ENCODE results near the gene RASD1.

RASD1 gene

GRCh38 chr17:17537311-17538099, 41.3 kb upstream of the RASD1 start:
- H2AFZ ChIP-seq (ENCODE audit: low read length), result no peak overlapping the region
- H3K9ac ChIP-seq (ENCODE audit: low read length), result no peak overlapping the region
- no peaks in the 10 kb centered on the region for H3K27me3 ChIP-seq (replicated peaks; ENCODE audit: insufficient read depth, low read length)
- H3K4me1 ChIP-seq (ENCODE audit: low read length), result no peaks in the 10 kb centered on the region
- H3K4me2 ChIP-seq (ENCODE audit: low read depth, low read length), result no peak overlapping the region
- no peak overlapping the region for H3K4me3 ChIP-seq (ENCODE audit: low read length)
- no peaks in the 10 kb centered on the region for H3K9me3 ChIP-seq (replicated peaks; ENCODE audit: insufficient read depth, low read length)
- H3K27ac ChIP-seq (ENCODE audit: low read length), result no peak overlapping the region
- H4K20me1 ChIP-seq (ENCODE audit: insufficient read depth, low read length), result no peaks in the 10 kb centered on the region
- no peak for DNase-seq
- no peaks in the 10 kb centered on the region for H3F3A ChIP-seq (ENCODE audit: insufficient read depth, low read length)
- TF ChIP-seq EZH2phosphoT487 (IDR thresholded peaks at IDR 0.05; ENCODE audit: low read length) (no peak), EZH2 (optimal IDR thresholded peaks at IDR 0.05; ENCODE audit: low read depth, low read length) (no peak)
- TF ChIP-seq, protein P1, sequence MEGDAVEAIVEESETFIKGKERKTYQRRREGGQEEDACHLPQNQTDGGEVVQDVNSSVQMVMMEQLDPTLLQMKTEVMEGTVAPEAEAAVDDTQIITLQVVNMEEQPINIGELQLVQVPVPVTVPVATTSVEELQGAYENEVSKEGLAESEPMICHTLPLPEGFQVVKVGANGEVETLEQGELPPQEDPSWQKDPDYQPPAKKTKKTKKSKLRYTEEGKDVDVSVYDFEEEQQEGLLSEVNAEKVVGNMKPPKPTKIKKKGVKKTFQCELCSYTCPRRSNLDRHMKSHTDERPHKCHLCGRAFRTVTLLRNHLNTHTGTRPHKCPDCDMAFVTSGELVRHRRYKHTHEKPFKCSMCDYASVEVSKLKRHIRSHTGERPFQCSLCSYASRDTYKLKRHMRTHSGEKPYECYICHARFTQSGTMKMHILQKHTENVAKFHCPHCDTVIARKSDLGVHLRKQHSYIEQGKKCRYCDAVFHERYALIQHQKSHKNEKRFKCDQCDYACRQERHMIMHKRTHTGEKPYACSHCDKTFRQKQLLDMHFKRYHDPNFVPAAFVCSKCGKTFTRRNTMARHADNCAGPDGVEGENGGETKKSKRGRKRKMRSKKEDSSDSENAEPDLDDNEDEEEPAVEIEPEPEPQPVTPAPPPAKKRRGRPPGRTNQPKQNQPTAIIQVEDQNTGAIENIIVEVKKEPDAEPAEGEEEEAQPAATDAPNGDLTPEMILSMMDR (IDR thresholded peaks at IDR 0.05; ENCODE audit: low read length), result no peak
- no peaks in the 10 kb centered on the region for H3K9me2 ChIP-seq (replicated peaks; ENCODE audit: insufficient read depth, low read length)
- no peaks in the 10 kb centered on the region for H3K79me2 ChIP-seq (ENCODE audit: low read length)
- H3K36me3 ChIP-seq (replicated peaks; ENCODE audit: insufficient read depth, low read length), result no peaks in the 10 kb centered on the region

DNA sequence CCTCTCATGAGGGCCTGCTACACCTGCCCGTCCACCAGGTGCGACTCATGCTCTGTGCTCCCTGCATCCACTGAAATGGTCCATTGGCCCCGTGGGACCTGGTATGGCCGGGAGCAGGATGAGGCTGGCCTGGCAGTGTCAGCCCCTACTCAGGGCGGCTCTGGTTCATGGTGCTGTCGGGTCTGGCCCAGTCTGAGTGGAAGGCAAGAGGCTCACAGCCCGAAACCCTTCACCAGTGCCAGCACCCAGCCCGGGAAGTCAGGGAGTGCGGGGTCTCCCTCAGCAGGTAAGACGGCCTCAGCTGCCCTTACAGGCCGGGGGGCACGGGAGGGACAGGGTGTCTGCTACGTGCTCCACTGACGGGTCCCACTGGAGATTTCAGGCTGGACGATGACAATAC, 40.5 kb upstream of the RASD1 start:
- no peak overlapping the region for H3K4me2 ChIP-seq (ENCODE audit: low read depth, low read length)
- no peak overlapping the region for H3K4me3 ChIP-seq (ENCODE audit: low read length)

GRCh38 chr17:17535957-17536356, 39.8 kb upstream of the RASD1 start:
- H3K27ac ChIP-seq (ENCODE audit: low read length), result no peak overlapping the region
- no peak for DNase-seq
- H3K9ac ChIP-seq (ENCODE audit: low read length), result no peak overlapping the region
- H3K4me3 ChIP-seq (ENCODE audit: low read length), result no peak overlapping the region
- no peaks in the 10 kb centered on the region for H3K79me2 ChIP-seq (ENCODE audit: low read length)
- no peaks in the 10 kb centered on the region for H3K9me2 ChIP-seq (replicated peaks; ENCODE audit: insufficient read depth, low read length)
- H3K27me3 ChIP-seq (replicated peaks; ENCODE audit: insufficient read depth, low read length), result no peaks in the 10 kb centered on the region
- H2AFZ ChIP-seq (ENCODE audit: low read length), result no peak overlapping the region
- H3K4me2 ChIP-seq (ENCODE audit: low read depth, low read length), result no peak overlapping the region
- H3F3A ChIP-seq (ENCODE audit: insufficient read depth, low read length), result no peaks in the 10 kb centered on the region
- no peaks in the 10 kb centered on the region for H4K20me1 ChIP-seq (ENCODE audit: insufficient read depth, low read length)
- H3K36me3 ChIP-seq (replicated peaks; ENCODE audit: insufficient read depth, low read length), result no peaks in the 10 kb centered on the region
- TF ChIP-seq EZH2 (optimal IDR thresholded peaks at IDR 0.05; ENCODE audit: low read depth, low read length) (no peak), EZH2phosphoT487 (IDR thresholded peaks at IDR 0.05; ENCODE audit: low read length) (no peak)
- TF ChIP-seq, protein P1 (IDR thresholded peaks at IDR 0.05; ENCODE audit: low read length), result no peak
- no peaks in the 10 kb centered on the region for H3K4me1 ChIP-seq (ENCODE audit: low read length)
- no peaks in the 10 kb centered on the region for H3K9me3 ChIP-seq (replicated peaks; ENCODE audit: insufficient read depth, low read length)

More for the DNA sequence above, 40.5 kb upstream of the RASD1 start:
- Histone ChIP-seq H3K9me2 (replicated peaks; ENCODE audit: insufficient read depth, low read length) (no peaks in the 10 kb centered on the region), H3K36me3 (replicated peaks; ENCODE audit: insufficient read depth, low read length) (no peaks in the 10 kb centered on the region), H3K27me3 (replicated peaks; ENCODE audit: insufficient read depth, low read length) (no peaks in the 10 kb centered on the region), H3F3A (ENCODE audit: insufficient read depth, low read length) (no peaks in the 10 kb centered on the region), H3K27ac (ENCODE audit: low read length) (no peak overlapping the region), H3K79me2 (ENCODE audit: low read length) (no peaks in the 10 kb centered on the region), H4K20me1 (ENCODE audit: insufficient read depth, low read length) (no peaks in the 10 kb centered on the region), H3K9me3 (replicated peaks; ENCODE audit: insufficient read depth, low read length) (no peaks in the 10 kb centered on the region), H3K9ac (ENCODE audit: low read length) (no peak overlapping the region), H3K4me1 (ENCODE audit: low read length) (no peaks in the 10 kb centered on the region), H2AFZ (ENCODE audit: low read length) (no peak overlapping the region)
- no peak for DNase-seq
- TF ChIP-seq EZH2 (optimal IDR thresholded peaks at IDR 0.05; ENCODE audit: low read depth, low read length) (no peak), EZH2phosphoT487 (IDR thresholded peaks at IDR 0.05; ENCODE audit: low read length) (no peak)
- TF ChIP-seq, protein P1 (IDR thresholded peaks at IDR 0.05; ENCODE audit: low read length), result no peak

Measured in MM.1S (cell line).